HEK293 (cell line): ENCODE data around the gene ARHGAP25.

Experiments used
- CTCF ChIA-PET: fragments of 350-600 bp; formaldehyde crosslinking; extraction: SDS; loops from one replicate; lab custom pipeline; 2021; ENCODE audit warnings: antibody characterized with exemption; lab: Yijun Ruan, JAX
- POLR2A ChIA-PET: fragments of 300-600 bp; formaldehyde crosslinking; extraction: SDS; loops from one replicate; lab custom pipeline; 2020; ENCODE audit warnings: antibody characterized with exemption, inconsistent platforms; lab: Yijun Ruan, JAX
- H3K27ac ChIP-seq: fragments of 200-500 bp; sonication (Bioruptor generic); 2 replicates; pipeline ENCODE4 v1.5.1; 2014; ENCODE audit warnings: low read depth, low read length, control low read depth, inconsistent platforms; ENCODE audit errors: extremely low read depth
- H3K36me3 ChIP-seq, 2 experiments: fragments of 200-500 bp in 1 of 2; sonication (Bioruptor generic) in 1 of 2; 1 replicate in 1 of 2; 2 replicates in 1 of 2; pipeline ENCODE4 v1.5.1; 2014 to 2017; ENCODE audit warnings: inconsistent platforms in 2 of 2, low read length in 2 of 2; ENCODE audit not compliant: control insufficient read depth in 2 of 2, insufficient read depth in 1 of 2
- H3K4me1 ChIP-seq: fragments of 200-500 bp; sonication (Bioruptor generic); 2 replicates; pipeline ENCODE4 v1.5.1; 2014; ENCODE audit warnings: mild to moderate bottlenecking, low read length, inconsistent platforms; ENCODE audit not compliant: control insufficient read depth, insufficient read depth
- H3K4me3 ChIP-seq: 2 replicates; pipeline ENCODE4 v1.5.1; 2011; ENCODE audit warnings: low read depth, mild to moderate bottlenecking, control low read depth, low read length, moderate library complexity
- H3K9me3 ChIP-seq: fragments of 200-500 bp; sonication (Bioruptor generic); 2 replicates; pipeline ENCODE4 v1.5.1; 2014; ENCODE audit warnings: low read depth, low read length, inconsistent platforms; ENCODE audit not compliant: control insufficient read depth, insufficient read depth
- GLIS2 ChIP-seq: fragments of 450-650 bp; formaldehyde crosslinking; IDR thresholded peaks from 2 replicates; pipeline ENCODE4 v1.5.1; 2016; ENCODE audit warnings: missing biosample characterization, missing genetic modification characterization
- SCRT1 ChIP-seq: fragments of 450-650 bp; formaldehyde crosslinking; IDR thresholded peaks from 2 replicates; pipeline ENCODE4 v1.5.1; 2016; ENCODE audit warnings: missing biosample characterization, missing genetic modification characterization, borderline replicate concordance
- TRIM28 ChIP-seq: IDR thresholded peaks from 2 replicates; pipeline ENCODE4 v1.6.1; 2011; ENCODE audit warnings: low read length, control low read depth, borderline replicate concordance
- ZBTB17 ChIP-seq: fragments of 450-650 bp; formaldehyde crosslinking; IDR thresholded peaks from 2 replicates; pipeline ENCODE4 v1.5.1; 2016; ENCODE audit warnings: missing biosample characterization, missing genetic modification characterization
- ZBTB8A ChIP-seq: fragments of 450-650 bp; formaldehyde crosslinking; IDR thresholded peaks from 2 replicates; pipeline ENCODE4 v1.5.1; 2016; ENCODE audit warnings: missing biosample characterization, missing genetic modification characterization
- ZFP69B ChIP-seq: fragments of 450-650 bp; formaldehyde crosslinking; IDR thresholded peaks from 2 replicates; pipeline ENCODE4 v1.5.1; 2016; ENCODE audit warnings: missing biosample characterization, missing genetic modification characterization
- ZIC2 ChIP-seq: fragments of 450-650 bp; formaldehyde crosslinking; IDR thresholded peaks from 2 replicates; pipeline ENCODE4 v1.5.1; 2016; ENCODE audit warnings: missing biosample characterization, missing genetic modification characterization
- ZNF169 ChIP-seq: fragments of 450-650 bp; formaldehyde crosslinking; IDR thresholded peaks from 2 replicates; pipeline ENCODE4 v1.5.1; 2016; ENCODE audit warnings: missing biosample characterization, missing genetic modification characterization
- ZNF341 ChIP-seq: fragments of 450-650 bp; formaldehyde crosslinking; IDR thresholded peaks from 2 replicates; pipeline ENCODE4; 2016; ENCODE audit warnings: low read depth, missing biosample characterization, missing genetic modification characterization
- ZNF350 ChIP-seq: fragments of 450-650 bp; formaldehyde crosslinking; IDR thresholded peaks from 2 replicates; pipeline ENCODE4 v1.5.0; 2017; ENCODE audit warnings: missing biosample characterization, mild to moderate bottlenecking, missing genetic modification characterization
- ZNF555 ChIP-seq: fragments of 450-650 bp; formaldehyde crosslinking; conservative IDR thresholded peaks from 2 replicates; pipeline ENCODE4 v1.5.1; 2017; ENCODE audit warnings: missing biosample characterization, mild to moderate bottlenecking, missing genetic modification characterization, inconsistent platforms
- ZNF600 ChIP-seq: fragments of 450-650 bp; formaldehyde crosslinking; IDR thresholded peaks from 2 replicates; pipeline ENCODE4 v1.5.1; 2016; ENCODE audit warnings: missing biosample characterization, missing genetic modification characterization
- ZNF76 ChIP-seq: fragments of 450-650 bp; formaldehyde crosslinking; IDR thresholded peaks from 2 replicates; pipeline ENCODE4; 2016; ENCODE audit warnings: low read depth, missing biosample characterization, missing genetic modification characterization, borderline replicate concordance
- TF ChIP-seq, protein P1 (sequence below): fragments of 450-650 bp; formaldehyde crosslinking; IDR thresholded peaks from 2 replicates; pipeline ENCODE4 v1.5.1; 2016; ENCODE audit warnings: missing biosample characterization, missing genetic modification characterization, low read depth
- TF ChIP-seq, protein P2 (sequence below): fragments of 450-650 bp; formaldehyde crosslinking; IDR thresholded peaks from 2 replicates; pipeline ENCODE4 v1.5.1; 2016; ENCODE audit warnings: missing biosample characterization, missing genetic modification characterization
- TF ChIP-seq, protein P3 (sequence below): fragments of 450-650 bp; formaldehyde crosslinking; IDR thresholded peaks from 2 replicates; pipeline ENCODE4 v1.5.1; 2016; ENCODE audit warnings: missing biosample characterization, missing genetic modification characterization
- TF ChIP-seq, protein P4 (sequence below): fragments of 450-650 bp; formaldehyde crosslinking; IDR thresholded peaks from 2 replicates; pipeline ENCODE4 v1.5.1; 2017; ENCODE audit warnings: missing biosample characterization, mild to moderate bottlenecking, missing genetic modification characterization, moderate library complexity
- TF ChIP-seq, protein P5 (sequence below): fragments of 450-650 bp; formaldehyde crosslinking; IDR thresholded peaks from 2 replicates; pipeline ENCODE4 v1.5.1; 2016; ENCODE audit warnings: missing biosample characterization, missing genetic modification characterization

ARHGAP25 gene

DNA sequence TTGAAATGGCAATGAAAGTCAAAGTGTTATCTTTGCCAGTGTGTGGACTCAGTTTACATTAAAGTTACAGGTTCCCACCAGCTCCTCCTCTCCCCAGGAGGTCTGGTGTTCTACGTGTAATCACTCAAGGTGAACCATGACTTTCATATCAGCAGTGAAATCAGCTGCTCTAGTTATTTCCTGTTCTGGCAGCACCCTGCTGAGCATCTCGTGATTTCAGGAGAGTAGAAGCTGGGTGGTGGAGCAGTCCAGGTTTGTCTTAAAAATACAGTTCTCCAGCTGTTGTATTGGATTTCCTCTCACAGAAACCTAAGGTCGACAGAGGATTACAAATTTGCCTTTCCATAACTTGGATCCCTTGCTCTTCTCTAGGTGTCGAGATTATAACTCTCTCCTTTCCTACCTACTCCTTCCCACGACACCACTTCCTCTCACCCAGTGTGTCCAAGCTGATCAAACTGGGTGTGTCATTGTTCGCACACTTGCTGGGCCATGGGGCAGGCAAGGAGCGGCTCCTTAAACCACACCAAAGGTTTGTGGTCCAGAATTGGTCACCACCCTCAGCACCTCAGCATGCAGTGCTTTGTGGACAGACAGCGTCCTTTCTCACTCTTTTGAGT is 13.0 kb upstream of the ARHGAP25 start:
- H3K4me1 ChIP-seq: no peaks in the 10 kb centered on the region
- POLR2A ChIA-PET: interaction anchor here (1.1 kb wide), 1 partner anchor 254 kb away, joined by 4 read pairs; the partner anchor contains the start of genes APLF and FBXO48
- TF ChIP-seq ZNF169 (no peak), ZNF350 (tag by site-specific recombination) (no peak), SCRT1 (no peak), ZNF555 (tag by site-specific recombination) (no peak), ZIC2 (tag by site-specific recombination) (0 out of 2 replicates have a peak, but pooled peaks have one; percentile 20), ZNF76 (no peak), ZBTB17 (tag by site-specific recombination) (0 out of 2 replicates have a peak, but pooled peaks have one; percentile 27), ZBTB8A (tag by site-specific recombination) (no peak), ZNF341 (no peak), GLIS2 (tag by site-specific recombination) (no peak), TRIM28 (peak; percentile 60; the same call in 1 of the 2 replicates), ZNF600 (tag by site-specific recombination) (0 out of 2 replicates have a peak, but pooled peaks have one; percentile 20), ZFP69B (tag by site-specific recombination) (no peak)
- TF ChIP-seq, protein P1, sequence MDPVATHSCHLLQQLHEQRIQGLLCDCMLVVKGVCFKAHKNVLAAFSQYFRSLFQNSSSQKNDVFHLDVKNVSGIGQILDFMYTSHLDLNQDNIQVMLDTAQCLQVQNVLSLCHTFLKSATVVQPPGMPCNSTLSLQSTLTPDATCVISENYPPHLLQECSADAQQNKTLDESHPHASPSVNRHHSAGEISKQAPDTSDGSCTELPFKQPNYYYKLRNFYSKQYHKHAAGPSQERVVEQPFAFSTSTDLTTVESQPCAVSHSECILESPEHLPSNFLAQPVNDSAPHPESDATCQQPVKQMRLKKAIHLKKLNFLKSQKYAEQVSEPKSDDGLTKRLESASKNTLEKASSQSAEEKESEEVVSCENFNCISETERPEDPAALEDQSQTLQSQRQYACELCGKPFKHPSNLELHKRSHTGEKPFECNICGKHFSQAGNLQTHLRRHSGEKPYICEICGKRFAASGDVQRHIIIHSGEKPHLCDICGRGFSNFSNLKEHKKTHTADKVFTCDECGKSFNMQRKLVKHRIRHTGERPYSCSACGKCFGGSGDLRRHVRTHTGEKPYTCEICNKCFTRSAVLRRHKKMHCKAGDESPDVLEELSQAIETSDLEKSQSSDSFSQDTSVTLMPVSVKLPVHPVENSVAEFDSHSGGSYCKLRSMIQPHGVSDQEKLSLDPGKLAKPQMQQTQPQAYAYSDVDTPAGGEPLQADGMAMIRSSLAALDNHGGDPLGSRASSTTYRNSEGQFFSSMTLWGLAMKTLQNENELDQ (tag by site-specific recombination): no peak
- TF ChIP-seq, protein P2, sequence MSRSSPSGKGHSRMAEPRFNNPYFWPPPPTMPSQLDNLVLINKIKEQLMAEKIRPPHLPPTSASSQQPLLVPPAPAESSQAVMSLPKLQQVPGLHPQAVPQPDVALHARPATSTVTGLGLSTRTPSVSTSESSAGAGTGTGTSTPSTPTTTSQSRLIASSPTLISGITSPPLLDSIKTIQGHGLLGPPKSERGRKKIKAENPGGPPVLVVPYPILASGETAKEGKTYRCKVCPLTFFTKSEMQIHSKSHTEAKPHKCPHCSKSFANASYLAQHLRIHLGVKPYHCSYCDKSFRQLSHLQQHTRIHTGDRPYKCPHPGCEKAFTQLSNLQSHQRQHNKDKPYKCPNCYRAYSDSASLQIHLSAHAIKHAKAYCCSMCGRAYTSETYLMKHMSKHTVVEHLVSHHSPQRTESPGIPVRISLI: no peak
- TF ChIP-seq, protein P3, sequence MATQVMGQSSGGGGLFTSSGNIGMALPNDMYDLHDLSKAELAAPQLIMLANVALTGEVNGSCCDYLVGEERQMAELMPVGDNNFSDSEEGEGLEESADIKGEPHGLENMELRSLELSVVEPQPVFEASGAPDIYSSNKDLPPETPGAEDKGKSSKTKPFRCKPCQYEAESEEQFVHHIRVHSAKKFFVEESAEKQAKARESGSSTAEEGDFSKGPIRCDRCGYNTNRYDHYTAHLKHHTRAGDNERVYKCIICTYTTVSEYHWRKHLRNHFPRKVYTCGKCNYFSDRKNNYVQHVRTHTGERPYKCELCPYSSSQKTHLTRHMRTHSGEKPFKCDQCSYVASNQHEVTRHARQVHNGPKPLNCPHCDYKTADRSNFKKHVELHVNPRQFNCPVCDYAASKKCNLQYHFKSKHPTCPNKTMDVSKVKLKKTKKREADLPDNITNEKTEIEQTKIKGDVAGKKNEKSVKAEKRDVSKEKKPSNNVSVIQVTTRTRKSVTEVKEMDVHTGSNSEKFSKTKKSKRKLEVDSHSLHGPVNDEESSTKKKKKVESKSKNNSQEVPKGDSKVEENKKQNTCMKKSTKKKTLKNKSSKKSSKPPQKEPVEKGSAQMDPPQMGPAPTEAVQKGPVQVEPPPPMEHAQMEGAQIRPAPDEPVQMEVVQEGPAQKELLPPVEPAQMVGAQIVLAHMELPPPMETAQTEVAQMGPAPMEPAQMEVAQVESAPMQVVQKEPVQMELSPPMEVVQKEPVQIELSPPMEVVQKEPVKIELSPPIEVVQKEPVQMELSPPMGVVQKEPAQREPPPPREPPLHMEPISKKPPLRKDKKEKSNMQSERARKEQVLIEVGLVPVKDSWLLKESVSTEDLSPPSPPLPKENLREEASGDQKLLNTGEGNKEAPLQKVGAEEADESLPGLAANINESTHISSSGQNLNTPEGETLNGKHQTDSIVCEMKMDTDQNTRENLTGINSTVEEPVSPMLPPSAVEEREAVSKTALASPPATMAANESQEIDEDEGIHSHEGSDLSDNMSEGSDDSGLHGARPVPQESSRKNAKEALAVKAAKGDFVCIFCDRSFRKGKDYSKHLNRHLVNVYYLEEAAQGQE (tag by site-specific recombination): no peak
- TF ChIP-seq, protein P4, sequence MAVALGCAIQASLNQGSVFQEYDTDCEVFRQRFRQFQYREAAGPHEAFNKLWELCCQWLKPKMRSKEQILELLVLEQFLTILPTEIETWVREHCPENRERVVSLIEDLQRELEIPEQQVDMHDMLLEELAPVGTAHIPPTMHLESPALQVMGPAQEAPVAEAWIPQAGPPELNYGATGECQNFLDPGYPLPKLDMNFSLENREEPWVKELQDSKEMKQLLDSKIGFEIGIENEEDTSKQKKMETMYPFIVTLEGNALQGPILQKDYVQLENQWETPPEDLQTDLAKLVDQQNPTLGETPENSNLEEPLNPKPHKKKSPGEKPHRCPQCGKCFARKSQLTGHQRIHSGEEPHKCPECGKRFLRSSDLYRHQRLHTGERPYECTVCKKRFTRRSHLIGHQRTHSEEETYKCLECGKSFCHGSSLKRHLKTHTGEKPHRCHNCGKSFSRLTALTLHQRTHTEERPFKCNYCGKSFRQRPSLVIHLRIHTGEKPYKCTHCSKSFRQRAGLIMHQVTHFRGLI: no peak
- TF ChIP-seq, protein P5, sequence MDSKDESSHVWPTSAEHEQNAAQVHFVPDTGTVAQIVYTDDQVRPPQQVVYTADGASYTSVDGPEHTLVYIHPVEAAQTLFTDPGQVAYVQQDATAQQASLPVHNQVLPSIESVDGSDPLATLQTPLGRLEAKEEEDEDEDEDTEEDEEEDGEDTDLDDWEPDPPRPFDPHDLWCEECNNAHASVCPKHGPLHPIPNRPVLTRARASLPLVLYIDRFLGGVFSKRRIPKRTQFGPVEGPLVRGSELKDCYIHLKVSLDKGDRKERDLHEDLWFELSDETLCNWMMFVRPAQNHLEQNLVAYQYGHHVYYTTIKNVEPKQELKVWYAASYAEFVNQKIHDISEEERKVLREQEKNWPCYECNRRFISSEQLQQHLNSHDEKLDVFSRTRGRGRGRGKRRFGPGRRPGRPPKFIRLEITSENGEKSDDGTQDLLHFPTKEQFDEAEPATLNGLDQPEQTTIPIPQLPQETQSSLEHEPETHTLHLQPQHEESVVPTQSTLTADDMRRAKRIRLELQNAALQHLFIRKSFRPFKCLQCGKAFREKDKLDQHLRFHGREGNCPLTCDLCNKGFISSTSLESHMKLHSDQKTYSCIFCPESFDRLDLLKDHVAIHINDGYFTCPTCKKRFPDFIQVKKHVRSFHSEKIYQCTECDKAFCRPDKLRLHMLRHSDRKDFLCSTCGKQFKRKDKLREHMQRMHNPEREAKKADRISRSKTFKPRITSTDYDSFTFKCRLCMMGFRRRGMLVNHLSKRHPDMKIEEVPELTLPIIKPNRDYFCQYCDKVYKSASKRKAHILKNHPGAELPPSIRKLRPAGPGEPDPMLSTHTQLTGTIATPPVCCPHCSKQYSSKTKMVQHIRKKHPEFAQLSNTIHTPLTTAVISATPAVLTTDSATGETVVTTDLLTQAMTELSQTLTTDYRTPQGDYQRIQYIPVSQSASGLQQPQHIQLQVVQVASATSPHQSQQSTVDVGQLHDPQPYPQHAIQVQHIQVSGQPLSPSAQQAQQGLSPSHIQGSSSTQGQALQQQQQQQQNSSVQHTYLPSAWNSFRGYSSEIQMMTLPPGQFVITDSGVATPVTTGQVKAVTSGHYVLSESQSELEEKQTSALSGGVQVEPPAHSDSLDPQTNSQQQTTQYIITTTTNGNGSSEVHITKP (tag by site-specific recombination): 0 out of 2 replicates have a peak, but pooled peaks have one; percentile 19
- TF ChIP-seq, all 188 proteins: peak for 5
- no peaks in the 10 kb centered on the region for H3K9me3 ChIP-seq
- H3K36me3 ChIP-seq: no peaks in the 10 kb centered on the region
- no peak overlapping the region; the same call in 1 of the 2 replicates for H3K27ac ChIP-seq
- no peak overlapping the region for H3K4me3 ChIP-seq
- CTCF ChIA-PET: interaction anchor here (1.1 to 1.7 kb wide), 5 partner anchors 30 to 258 kb away, joined by 3 to 7 read pairs (median 4); no protein-coding TSS in a partner anchor
